Hepatocyte (in vitro differentiated cells): ENCODE data around the gene CACNG5.

ENCODE experiments used
- EZH2 ChIP-seq: fragments of 200-600 bp; sonication (generic); IDR thresholded peaks from 2 replicates; pipeline ENCODE4 v1.6.1; 2016; ENCODE audit warnings: antibody characterized with exemption, mild to moderate bottlenecking, borderline replicate concordance
- TF ChIP-seq, protein P1 (sequence below): fragments of 200-600 bp; sonication (generic); IDR thresholded peaks from 2 replicates; pipeline ENCODE4 v1.5.1; 2016; ENCODE audit warnings: antibody characterized with exemption, mild to moderate bottlenecking; ENCODE audit not compliant: poor library complexity

DNA sequence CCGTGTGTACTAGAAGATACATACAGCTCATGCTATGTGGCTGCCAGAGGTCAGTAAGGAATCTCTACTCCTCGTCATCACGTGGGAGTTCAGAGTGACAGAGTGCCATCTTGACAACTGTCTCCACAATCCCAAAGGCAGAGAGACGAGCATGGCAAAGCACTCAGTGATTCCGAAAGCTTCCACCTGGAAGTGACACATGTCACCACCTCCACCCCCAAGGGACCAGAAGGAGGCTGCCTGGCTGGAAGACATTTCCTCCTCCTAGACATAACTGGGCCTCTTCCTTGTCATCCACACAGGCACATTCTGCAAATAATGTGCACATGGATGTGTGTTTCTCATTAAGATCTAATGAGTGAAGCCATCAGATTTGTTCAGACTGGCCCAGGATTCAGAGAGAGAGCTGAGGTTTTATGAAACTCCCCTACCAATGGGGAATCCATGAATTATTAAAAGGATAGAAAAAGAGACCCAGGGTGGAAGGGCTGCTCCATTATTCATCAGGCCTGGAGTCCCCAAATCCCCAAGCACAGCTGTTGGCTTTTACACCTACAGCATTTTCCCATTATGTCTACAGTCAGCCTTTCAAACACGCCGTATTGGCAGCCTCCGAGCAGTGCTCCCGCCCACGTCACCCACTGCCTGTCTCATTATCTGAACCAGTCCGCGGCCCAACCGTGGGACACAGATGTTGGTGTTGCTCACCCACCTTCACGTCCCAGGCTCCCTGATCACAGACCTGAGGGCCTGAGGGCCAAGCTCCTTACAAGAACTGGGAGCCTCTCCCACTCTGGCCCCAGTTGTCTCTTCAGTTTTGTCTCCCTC is 3.3 kb upstream of the CACNG5 start:
- TF ChIP-seq, protein P1, sequence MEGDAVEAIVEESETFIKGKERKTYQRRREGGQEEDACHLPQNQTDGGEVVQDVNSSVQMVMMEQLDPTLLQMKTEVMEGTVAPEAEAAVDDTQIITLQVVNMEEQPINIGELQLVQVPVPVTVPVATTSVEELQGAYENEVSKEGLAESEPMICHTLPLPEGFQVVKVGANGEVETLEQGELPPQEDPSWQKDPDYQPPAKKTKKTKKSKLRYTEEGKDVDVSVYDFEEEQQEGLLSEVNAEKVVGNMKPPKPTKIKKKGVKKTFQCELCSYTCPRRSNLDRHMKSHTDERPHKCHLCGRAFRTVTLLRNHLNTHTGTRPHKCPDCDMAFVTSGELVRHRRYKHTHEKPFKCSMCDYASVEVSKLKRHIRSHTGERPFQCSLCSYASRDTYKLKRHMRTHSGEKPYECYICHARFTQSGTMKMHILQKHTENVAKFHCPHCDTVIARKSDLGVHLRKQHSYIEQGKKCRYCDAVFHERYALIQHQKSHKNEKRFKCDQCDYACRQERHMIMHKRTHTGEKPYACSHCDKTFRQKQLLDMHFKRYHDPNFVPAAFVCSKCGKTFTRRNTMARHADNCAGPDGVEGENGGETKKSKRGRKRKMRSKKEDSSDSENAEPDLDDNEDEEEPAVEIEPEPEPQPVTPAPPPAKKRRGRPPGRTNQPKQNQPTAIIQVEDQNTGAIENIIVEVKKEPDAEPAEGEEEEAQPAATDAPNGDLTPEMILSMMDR, result no peak
- TF ChIP-seq EZH2, result no peak
